Activated T-helper 1 cell treated with anti-CD3 and anti-CD28 coated beads, Interleukin-2, amount 50 U/mL, for 16 hours (primary cell): Measurements from ENCODE around the gene APLP2.
"Not testable (repeated sequence)": the region's sequence is repeated elsewhere in the genome, so short reads cannot be mapped to it uniquely, and the experiment has no call there.

ENCODE experiments used
- DNase-seq, 2 donors: peaks; one replicate each; pipeline ENCODE4 v3.0.0-alpha.2; 2020; ENCODE audit warnings: low read depth in 1 of 2, low spot score in 1 of 2

APLP2 gene

GRCh38 chr11:130090517-130090916, 20.8 kb downstream of the APLP2 start:
- not testable (repeated sequence) for DNase-seq

- DNase-seq: not testable (repeated sequence)
These were observed 21.5 kb downstream of the APLP2 start for GRCh38 chr11:130091169-130091568.

GRCh38 chr11:130092661-130093060, 23.0 kb downstream of the APLP2 start:
- no peak for DNase-seq

DNA sequence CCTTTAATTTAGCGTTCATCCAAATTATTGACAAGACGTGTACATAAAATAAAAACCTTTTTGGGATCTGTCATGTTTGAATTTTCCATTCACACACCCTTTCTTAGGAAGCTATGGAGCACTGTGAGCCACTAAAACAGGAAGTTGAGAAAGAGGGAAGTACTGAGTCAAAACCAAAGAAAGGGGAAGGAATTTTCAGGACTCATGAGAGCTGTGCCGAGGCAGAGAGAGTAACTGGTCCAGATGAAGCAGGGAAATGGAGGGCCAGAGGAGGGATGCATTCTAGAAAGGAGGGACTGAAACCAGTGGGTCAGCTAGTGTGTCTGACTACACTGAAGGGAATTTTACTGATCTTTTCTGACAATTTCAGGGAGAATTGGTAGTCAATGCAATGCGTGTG, 24.9 kb downstream of the APLP2 start:
- DNase-seq: no peak

- DNase-seq: no peak
These were observed 25.6 kb downstream of the APLP2 start for GRCh38 chr11:130095326-130095725.

GRCh38 chr11:130096042-130096441, 26.3 kb downstream of the APLP2 start:
- DNase-seq: no peak

GRCh38 chr11:130096823-130097222, 27.1 kb downstream of the APLP2 start:
- DNase-seq: no peak

DNA sequence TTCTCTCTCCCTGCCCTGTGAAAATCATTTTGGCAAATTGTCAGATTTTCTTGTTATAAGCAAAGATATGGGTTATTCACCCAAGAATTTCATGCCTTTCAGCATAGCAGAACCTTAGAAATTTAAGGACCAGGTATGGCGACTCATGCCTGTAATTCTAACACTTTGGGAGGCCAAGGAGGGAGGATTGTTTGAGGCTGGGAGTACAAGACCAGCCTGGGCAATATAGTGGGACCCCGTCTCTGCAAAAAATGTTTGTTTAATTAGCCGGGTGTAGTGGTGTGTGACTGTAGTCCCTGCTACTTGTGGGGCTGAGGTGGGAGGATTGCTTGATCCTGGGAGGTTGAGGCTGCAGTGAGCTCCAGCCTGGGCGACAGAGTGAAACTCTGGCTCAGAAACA, 27.6 kb downstream of the APLP2 start:
- DNase-seq: no peak

- no peak for DNase-seq
These were observed 29.7 kb downstream of the APLP2 start for GRCh38 chr11:130099356-130099755.

DNA sequence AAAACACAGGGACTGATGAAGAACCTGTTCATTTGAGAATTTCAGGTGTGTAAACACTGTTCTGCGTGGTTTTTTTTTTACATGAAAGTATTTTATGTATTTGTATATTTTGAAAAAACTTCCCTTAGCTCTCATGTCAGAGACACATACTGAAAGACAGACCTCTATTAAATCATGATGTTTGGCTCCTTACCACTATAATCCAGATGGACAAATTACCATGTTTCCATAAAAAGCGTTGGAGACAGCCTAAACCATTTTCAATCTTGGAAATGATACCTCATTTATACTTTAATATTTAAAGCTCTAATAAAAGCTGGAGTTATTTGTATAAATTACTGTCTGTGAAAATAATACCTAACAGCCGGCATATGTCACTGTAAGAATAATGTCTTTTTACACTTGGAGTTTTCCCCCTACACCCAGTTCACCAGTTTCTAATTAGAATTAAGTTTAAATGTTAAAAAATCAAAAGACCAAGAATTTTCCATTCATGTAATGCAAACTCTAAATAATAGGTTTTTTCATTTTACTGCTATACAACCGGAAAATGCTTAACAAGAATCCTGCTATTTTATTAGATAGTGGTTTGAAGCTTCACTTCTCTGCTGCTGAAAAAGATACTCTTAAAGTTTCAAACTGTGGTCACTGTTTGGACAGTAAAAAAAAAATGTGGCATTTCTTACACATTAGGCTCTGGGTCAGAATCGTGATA, 30.8 kb downstream of the APLP2 start:
- DNase-seq: no peak

DNA sequence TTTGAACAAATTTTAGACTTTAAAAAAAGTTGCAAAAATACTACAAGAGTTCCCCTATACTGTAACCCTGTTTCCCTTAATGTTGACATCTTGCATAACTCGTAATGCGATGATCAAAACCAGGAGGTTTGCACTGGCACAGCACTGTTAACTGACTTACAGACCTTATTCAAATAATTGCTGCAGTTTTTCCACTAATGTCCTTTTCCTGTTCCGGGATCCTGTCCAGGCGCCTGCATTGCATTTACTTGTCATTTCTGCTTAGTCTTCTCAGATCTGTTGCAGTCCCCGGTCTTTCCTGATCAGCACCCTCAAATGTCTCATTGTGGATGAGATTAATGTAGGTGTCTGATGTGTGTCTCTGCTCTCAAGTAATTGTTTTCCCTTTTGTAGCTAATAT, 32.0 kb downstream of the APLP2 start:
- DNase-seq: no peak

DNA sequence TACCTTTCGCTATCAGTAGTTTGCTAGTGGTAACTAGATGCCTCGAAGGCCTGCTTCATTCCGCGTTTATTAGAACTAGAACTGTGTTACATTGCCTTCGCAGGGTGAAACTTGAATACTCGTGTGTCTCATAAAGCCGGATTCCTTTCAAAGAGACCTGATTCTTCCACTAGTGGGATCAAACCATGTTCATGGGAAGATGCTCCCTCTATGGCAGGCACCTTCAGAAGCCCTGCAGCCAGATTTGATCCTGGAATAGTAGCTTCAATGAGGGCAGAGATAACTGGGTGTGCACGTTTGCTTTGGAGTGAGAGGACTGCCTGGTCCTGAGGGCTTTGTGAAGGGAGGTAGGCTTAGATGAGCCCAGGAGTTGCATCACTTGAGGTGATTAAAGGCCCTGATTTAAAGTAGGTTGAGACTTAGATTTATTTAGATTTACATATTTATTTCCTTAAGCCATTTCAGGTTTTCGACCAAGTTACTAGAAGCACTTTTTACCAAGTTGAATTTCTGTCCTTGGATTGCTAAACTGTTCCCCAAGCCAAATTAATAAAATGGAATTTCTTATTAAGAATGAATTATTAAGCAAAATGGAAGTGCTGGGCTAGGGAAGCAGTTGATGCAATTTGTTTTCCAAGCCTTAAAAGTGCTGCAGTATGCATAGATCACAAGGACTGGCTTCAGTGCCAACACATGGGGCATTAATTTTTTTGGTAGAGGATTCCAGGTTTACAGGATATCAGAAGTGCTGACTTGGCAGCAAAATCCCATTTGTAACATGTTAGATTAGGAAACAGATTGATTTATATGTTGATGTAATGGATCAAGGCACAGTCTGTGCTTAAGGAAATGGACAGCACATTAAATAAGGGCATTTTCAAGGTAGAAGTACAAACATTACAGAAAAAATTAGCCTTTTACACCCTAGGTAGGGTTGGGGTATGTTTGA, 32.9 kb downstream of the APLP2 start:
- DNase-seq: no peak

GRCh38 chr11:130103296-130103814, 33.7 kb downstream of the APLP2 start:
- DNase-seq: no peak

DNA sequence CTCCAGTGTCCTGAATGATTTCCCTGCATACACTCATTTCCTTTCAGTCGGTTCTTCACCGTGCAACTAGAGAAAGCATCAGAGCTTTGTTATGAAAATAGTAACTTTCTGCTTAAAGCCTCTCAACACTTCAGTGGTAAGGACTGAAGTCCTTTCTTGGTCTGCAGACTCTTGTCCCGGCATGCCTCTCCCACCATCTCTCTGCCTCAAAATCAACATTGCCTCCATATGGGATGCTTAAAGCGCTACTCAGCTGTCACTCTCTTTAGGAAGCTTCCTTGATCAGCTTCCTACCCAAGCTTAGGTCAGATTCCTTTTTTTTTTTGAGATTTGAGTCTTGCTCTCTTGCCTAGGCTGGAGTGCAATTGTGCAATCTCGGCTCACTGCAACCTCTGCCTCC, 36.7 kb downstream of the APLP2 start:
- DNase-seq: no peak

GRCh38 chr11:130108671-130109070, 39.0 kb downstream of the APLP2 start:
- not testable (repeated sequence) for DNase-seq

GRCh38 chr11:130109386-130109785, 39.7 kb downstream of the APLP2 start:
- no peak for DNase-seq

- DNase-seq: no peak
These were observed 40.8 kb downstream of the APLP2 start for GRCh38 chr11:130110339-130111108.

DNA sequence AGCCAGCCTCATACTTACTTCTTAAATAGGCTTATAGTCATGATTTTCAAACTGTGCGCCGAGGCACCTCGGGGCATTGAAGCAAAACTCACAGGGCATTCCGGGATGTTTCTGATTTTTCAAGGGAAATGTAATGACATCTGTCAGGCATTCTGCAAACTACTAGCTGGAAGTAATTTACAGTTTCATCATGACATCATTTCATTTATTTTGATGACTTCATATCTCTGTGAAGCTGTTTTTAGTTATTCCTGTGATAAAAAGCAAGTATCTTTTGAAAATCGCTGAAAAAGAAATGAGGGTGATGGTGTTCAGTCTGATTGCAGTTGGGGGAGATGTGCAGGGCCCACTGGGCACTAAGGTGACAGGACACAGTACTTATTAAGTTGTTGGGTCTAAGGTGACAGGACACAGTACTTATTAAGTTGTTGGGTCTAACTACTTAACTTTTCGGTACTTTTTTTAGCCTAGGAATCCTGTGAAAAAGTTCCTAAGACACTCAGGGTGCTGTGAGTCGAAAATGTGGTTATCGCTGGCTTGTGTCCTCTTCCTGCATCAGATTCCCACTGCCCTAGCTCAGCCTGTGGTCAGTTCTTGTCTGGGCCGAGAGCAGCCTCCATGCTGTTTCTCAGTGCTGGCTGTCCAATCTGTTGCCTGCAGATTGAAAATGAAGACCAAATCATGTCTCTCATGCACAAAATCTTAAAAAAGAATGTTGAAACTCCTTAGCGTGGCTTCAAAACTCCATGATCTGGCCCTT, 42.6 kb downstream of the APLP2 start:
- no peak for DNase-seq

GRCh38 chr11:130114281-130114680, 44.6 kb downstream of the APLP2 start:
- no peak for DNase-seq

- DNase-seq: no peak
These were observed 45.0 kb downstream of the APLP2 start for GRCh38 chr11:130114726-130115125.

DNA sequence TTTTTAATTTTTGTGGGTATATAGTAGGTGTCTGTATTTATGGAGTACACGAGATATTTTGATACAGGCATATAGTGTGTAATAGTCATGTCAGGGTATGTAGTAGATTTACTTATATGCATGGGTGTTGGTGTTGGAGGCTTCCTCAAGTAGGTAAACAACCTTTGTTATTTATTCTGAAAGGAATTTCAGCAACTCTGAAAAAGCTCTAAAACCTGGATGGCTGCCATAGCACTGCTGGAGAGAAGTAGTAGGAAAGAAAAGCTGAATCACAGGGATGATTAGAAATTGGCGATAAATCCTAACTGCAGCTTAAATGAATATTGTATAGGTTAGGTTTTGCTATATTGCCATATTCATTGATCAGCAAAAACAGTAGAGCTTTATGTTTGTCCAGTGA, 45.5 kb downstream of the APLP2 start:
- DNase-seq: no peak
